ENCODE measurements around the gene PPID. TPM values are rescaled to one million over a fixed set of nuclear protein-coding genes. Genes with fewer than 3 reads are reported as not detected.
"Not testable (repeated sequence)": the region's sequence is repeated elsewhere in the genome, so short reads cannot be mapped to it uniquely, and the experiment has no call there.

Gene PPID
- total RNA-seq, 1 donor from 2014 or later = 15.0 TPM

DNA sequence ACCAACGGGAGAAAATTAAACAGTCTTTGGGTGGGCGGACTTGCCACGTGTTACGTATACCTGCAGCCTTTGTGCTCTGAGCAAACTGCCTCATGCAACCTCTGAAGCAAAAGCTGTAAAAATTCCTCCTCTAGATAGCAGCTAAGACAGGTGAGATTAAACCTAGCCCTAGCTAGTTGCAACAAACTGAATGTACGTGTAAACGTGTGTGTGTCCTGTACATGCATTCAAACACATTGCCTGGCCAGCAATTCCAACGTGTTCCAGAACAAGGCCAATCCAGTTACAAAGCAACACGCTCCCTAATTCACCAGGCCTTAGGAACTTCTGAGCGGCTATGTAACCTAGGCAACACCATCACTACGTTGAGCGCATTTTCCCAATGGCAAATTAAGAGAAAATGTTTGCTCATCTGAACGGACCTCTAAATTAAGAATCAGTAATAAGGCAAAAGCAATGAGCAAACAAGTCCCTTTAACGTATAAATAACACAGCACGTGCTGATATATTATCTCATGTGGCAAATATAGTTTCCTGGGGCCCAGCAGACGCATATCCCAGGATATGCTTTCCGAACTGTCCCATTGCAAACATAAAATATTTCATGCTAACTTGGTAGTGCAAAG, 792 bp downstream of the PPID start:
- Histone ChIP-seq H3K9me3 (no peaks in the 10 kb centered on the region), H3K27ac (peak overlapping the region; percentile 96), H3K27me3 (no peaks in the 10 kb centered on the region), H3K4me3 (peak overlapping the region; percentile 77 to 92), H3K36me3 (peaks cover 0 to 31% of the 10 kb centered on the region in 2 donors), H3K4me1 (peaks cover 12% of the 10 kb centered on the region)
- intact Hi-C loops (cut with DNase I) = loop anchor here (10.0 kb wide), 1 partner anchor 452 kb away; no protein-coding TSS in a partner anchor
- TF ChIP-seq POLR2AphosphoS5 (IDR thresholded peaks at IDR 0.05; ENCODE audit: insufficient read depth in 1 of 2, low read depth in 1 of 2) = no peak
- TF ChIP-seq POLR2A (IDR thresholded peaks at IDR 0.05) = no peak
- no peak for TF ChIP-seq CTCF (IDR thresholded peaks at IDR 0.05)
- no peak for DNase-seq (ENCODE audit: extremely low spot score in 2 of 2)

DNA sequence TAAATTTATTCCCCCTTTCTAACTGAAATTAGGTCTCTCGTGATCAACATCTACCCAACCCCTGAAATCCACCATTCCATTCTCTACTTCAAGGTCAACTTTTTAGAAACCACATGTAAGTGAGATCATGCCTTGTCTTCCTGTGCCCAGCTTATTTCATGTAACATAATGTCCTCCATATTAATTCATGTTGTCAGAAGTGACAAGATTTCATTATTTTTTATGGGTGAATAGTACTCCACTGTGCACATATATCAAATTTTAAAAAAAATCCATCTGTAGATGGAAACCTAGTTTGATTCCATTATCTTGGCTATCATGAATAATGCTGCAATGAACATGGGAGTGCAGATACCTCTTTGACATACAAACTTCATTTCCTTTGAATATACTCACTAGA, 1.5 kb downstream of the PPID start:
- no peaks in the 10 kb centered on the region for H3K9me3 ChIP-seq
- no peak for TF ChIP-seq CTCF (IDR thresholded peaks at IDR 0.05)
- no peak for DNase-seq (ENCODE audit: extremely low spot score in 2 of 2)
- peaks cover 12% of the 10 kb centered on the region for H3K4me1 ChIP-seq
- peaks cover 0 to 38% of the 10 kb centered on the region in 2 donors for H3K36me3 ChIP-seq
- H3K27ac ChIP-seq = no peak overlapping the region
- no peaks in the 10 kb centered on the region for H3K27me3 ChIP-seq
- intact Hi-C loops (cut with DNase I) = loop anchor here (10.0 kb wide), 1 partner anchor 453 kb away; no protein-coding TSS in a partner anchor
- H3K4me3 ChIP-seq = no peak overlapping the region

DNA sequence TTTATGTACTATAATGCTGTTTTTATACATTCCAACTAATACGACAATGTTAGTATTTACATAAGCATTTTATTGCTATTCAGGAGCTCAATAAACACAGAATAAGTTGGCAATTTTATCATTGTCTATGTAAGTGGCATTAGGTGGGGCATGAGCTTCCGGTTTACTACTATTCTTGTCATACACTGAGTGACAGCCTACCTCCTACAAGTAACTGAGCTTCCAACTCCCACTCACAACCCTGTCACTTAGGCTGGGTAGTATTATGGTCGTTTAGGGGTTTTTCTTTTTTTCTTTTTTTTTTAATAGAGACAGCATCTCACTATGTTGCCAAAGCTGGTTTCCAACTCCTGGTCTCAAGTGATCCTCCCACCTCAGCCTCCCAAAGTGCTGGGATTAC, 7.4 kb downstream of the PPID start:
- no peak for DNase-seq (ENCODE audit: extremely low spot score in 2 of 2)
- Histone ChIP-seq H3K4me3 (no peak overlapping the region), H3K27ac (no peak overlapping the region), H3K36me3 (peaks cover 5 to 67% of the 10 kb centered on the region in 2 donors), H3K9me3 (no peaks in the 10 kb centered on the region), H3K4me1 (no peaks in the 10 kb centered on the region), H3K27me3 (no peaks in the 10 kb centered on the region)
- TF ChIP-seq POLR2AphosphoS5 (IDR thresholded peaks at IDR 0.05; ENCODE audit: insufficient read depth in 1 of 2, low read depth in 1 of 2) = no peak
- no peak for TF ChIP-seq CTCF (IDR thresholded peaks at IDR 0.05)
- no peak for TF ChIP-seq POLR2A (IDR thresholded peaks at IDR 0.05)
- intact Hi-C loops (cut with DNase I) = no loop called here

GRCh38 chr4:158714937-158715336, 8.3 kb downstream of the PPID start:
- Histone ChIP-seq H3K9me3 (no peaks in the 10 kb centered on the region), H3K4me1 (no peaks in the 10 kb centered on the region), H3K4me3 (no peak overlapping the region), H3K27ac (no peak overlapping the region), H3K36me3 (peaks cover 5 to 69% of the 10 kb centered on the region in 2 donors), H3K27me3 (no peaks in the 10 kb centered on the region)
- intact Hi-C loops (cut with DNase I) = no loop called here
- no peak for DNase-seq (ENCODE audit: extremely low spot score in 2 of 2)
- no peak for TF ChIP-seq POLR2A (IDR thresholded peaks at IDR 0.05)
- TF ChIP-seq POLR2AphosphoS5 (IDR thresholded peaks at IDR 0.05; ENCODE audit: insufficient read depth in 1 of 2, low read depth in 1 of 2) = no peak
- TF ChIP-seq CTCF (IDR thresholded peaks at IDR 0.05) = no peak

GRCh38 chr4:158712622-158713021, 10.6 kb downstream of the PPID start:
- H3K4me1 ChIP-seq; H3K9me3 ChIP-seq; intact Hi-C loops (cut with DNase I); DNase-seq (ENCODE audit: extremely low spot score in 2 of 2); H3K4me3 ChIP-seq; H3K27ac ChIP-seq; H3K27me3 ChIP-seq: not testable (repeated sequence)
- peaks cover 5 to 60% of the 10 kb centered on the region in 2 donors for H3K36me3 ChIP-seq

All from vagina (tissue), 2 donors.